Fibroblast of skin of left biceps (primary cell): ENCODE results near the gene TUBB4B.
"Not testable (repeated sequence)": the region's sequence is repeated elsewhere in the genome, so short reads cannot be mapped to it uniquely, and the experiment has no call there.

ENCODE experiments used
- DNase-seq, 2 experiments: peaks; one replicate each; pipeline ENCODE4 v3.0.0-alpha.2; 2013; ENCODE audit warnings: low read depth in 2 of 2

TUBB4B gene

GRCh38 chr9:137236238-137236935, 4.7 kb upstream of the TUBB4B start:
- DNase-seq: no peak

GRCh38 chr9:137236936-137237421, 4.1 kb upstream of the TUBB4B start:
- no peak for DNase-seq

- DNase-seq: no peak
Measured at GRCh38 chr9:137237759-137238726, 3.0 kb upstream of the TUBB4B start.

- not testable (repeated sequence) for DNase-seq
Measured at GRCh38 chr9:137239541-137240200, 1.4 kb upstream of the TUBB4B start.

GRCh38 chr9:137240318-137240840, 708 bp upstream of the TUBB4B start:
- DNase-seq: no peak

GRCh38 chr9:137241490-137242268, 592 bp downstream of the TUBB4B start:
- DNase-seq: no peak

- no peak for DNase-seq
Measured at GRCh38 chr9:137242269-137243203, 1.4 kb downstream of the TUBB4B start.

- DNase-seq: not testable (repeated sequence)
Measured at GRCh38 chr9:137243266-137243625, 2.2 kb downstream of the TUBB4B start.

GRCh38 chr9:137243626-137244485, 2.8 kb downstream of the TUBB4B start:
- no peak for DNase-seq

GRCh38 chr9:137244486-137245449, 3.7 kb downstream of the TUBB4B start:
- no peak for DNase-seq

GRCh38 chr9:137245450-137246421, 4.6 kb downstream of the TUBB4B start:
- no peak for DNase-seq

GRCh38 chr9:137247135-137247915, 6.2 kb downstream of the TUBB4B start:
- DNase-seq: no peak

GRCh38 chr9:137247916-137248175, 6.8 kb downstream of the TUBB4B start:
- DNase-seq: no peak

- DNase-seq: no peak
Measured at GRCh38 chr9:137250329-137251193, 9.5 kb downstream of the TUBB4B start.

GRCh38 chr9:137251194-137251461, 10.0 kb downstream of the TUBB4B start, which contains the start of gene STPG3:
TSS of gene STPG3 (plus strand) at chr9:137251286. CDS start at chr9:137251287, 1 bp downstream.
- no peak for DNase-seq
